GM23248 (cell line): ENCODE data around the gene CIT. TPM values are rescaled to one million over a fixed set of nuclear protein-coding genes. Genes with fewer than 3 reads are reported as not detected.
"Not testable (repeated sequence)": the region's sequence is repeated elsewhere in the genome, so short reads cannot be mapped to it uniquely, and the experiment has no call there.

Source experiments
- DNase-seq: peaks from one replicate; pipeline ENCODE4 v3.0.0-alpha.2; 2015
- H2AFZ ChIP-seq: fragments of 200-600 bp; sonication (generic); 2 replicates; pipeline ENCODE4 v1.6.1; 2016; ENCODE audit warnings: antibody characterized with exemption
- H3F3A ChIP-seq: fragments of 200-600 bp; sonication (generic); 2 replicates; pipeline ENCODE4 v1.6.1; 2016; ENCODE audit warnings: mild to moderate bottlenecking, antibody characterized with exemption, mixed run types; ENCODE audit not compliant: insufficient read depth
- H3K27ac ChIP-seq: fragments of 200-600 bp; sonication (generic); 2 replicates; pipeline ENCODE4 v1.5.1; 2016; ENCODE audit warnings: mild to moderate bottlenecking
- H3K27me3 ChIP-seq: fragments of 200-600 bp; sonication (generic); replicated peaks from 2 replicates; pipeline ENCODE4 v1.6.1; 2016; ENCODE audit warnings: mild to moderate bottlenecking; ENCODE audit not compliant: insufficient read depth
- H3K36me3 ChIP-seq: fragments of 200-600 bp; sonication (generic); 2 replicates; pipeline ENCODE4 v1.6.1; 2016; ENCODE audit warnings: low read depth, mild to moderate bottlenecking
- H3K4me1 ChIP-seq: fragments of 200-600 bp; sonication (generic); 2 replicates; pipeline ENCODE4 v1.6.1; 2016; ENCODE audit warnings: mild to moderate bottlenecking; ENCODE audit not compliant: insufficient read depth
- H3K4me2 ChIP-seq: fragments of 200-600 bp; sonication (generic); one replicate; pipeline ENCODE4 v1.6.1; 2016; ENCODE audit warnings: mild to moderate bottlenecking; ENCODE audit not compliant: unreplicated experiment
- H3K4me3 ChIP-seq: fragments of 200-600 bp; sonication (generic); 2 replicates; pipeline ENCODE4 v1.5.1; 2016; ENCODE audit warnings: mild to moderate bottlenecking
- H3K79me2 ChIP-seq: fragments of 200-600 bp; sonication (generic); 2 replicates; pipeline ENCODE4 v1.6.1; 2016; ENCODE audit warnings: mild to moderate bottlenecking; ENCODE audit not compliant: insufficient read depth
- H3K9ac ChIP-seq: fragments of 200-600 bp; sonication (generic); 2 replicates; pipeline ENCODE4 v1.6.1; 2016; ENCODE audit warnings: mild to moderate bottlenecking
- H3K9me2 ChIP-seq: fragments of 200-600 bp; sonication (generic); 2 replicates; pipeline ENCODE4 v1.6.1; 2016; ENCODE audit warnings: mixed run types, mild to moderate bottlenecking, moderate library complexity; ENCODE audit not compliant: insufficient read depth
- H3K9me3 ChIP-seq: fragments of 200-600 bp; sonication (generic); one replicate; pipeline ENCODE4 v1.6.1; 2017; ENCODE audit warnings: low read depth
- H4K20me1 ChIP-seq: fragments of 200-600 bp; sonication (generic); 2 replicates; pipeline ENCODE4 v1.6.0; 2016; ENCODE audit not compliant: insufficient read depth
- EZH2 ChIP-seq: fragments of 200-600 bp; sonication (generic); IDR thresholded peaks from 2 replicates; pipeline ENCODE4 v1.6.1; 2018; ENCODE audit warnings: antibody characterized with exemption, mild to moderate bottlenecking; ENCODE audit not compliant: insufficient read depth, poor library complexity, severe bottlenecking
- EZH2phosphoT487 ChIP-seq: fragments of 200-600 bp; sonication (generic); IDR thresholded peaks from 2 replicates; pipeline ENCODE4 v1.6.1; 2018; ENCODE audit warnings: antibody characterized with exemption, moderate library complexity, mild to moderate bottlenecking, low read depth; ENCODE audit not compliant: insufficient read depth
- WGBS, 2 experiments: methylation state at CpG; one replicate each; pipeline ENCODE4 v1.1.6; 2015 to 2017; ENCODE audit warnings: low lambda C conversion rate in 2 of 2, low coverage in 1 of 2; ENCODE audit errors: missing lambda C conversion rate in 2 of 2; 5-methylcytosine and 5-hydroxymethylcytosine counted together
- in situ Hi-C: fragments of 300-500 bp; cut with MboI; formaldehyde crosslinking; loops from 2 replicates; pipeline ENCODE4 v1.15.0; 2020
- polyA plus RNA-seq: library from polyadenylated mRNA; unstranded; fragments of >200 nt; fragmentation: Nextera tagmentation; extraction: Ambion mirVana; gene quantifications from 2 replicates; pipeline ENCODE4 v1.2.1, GENCODE V29; 2016
- total RNA-seq: library from RNA; depleted of rRNA; stranded (reverse); fragments of >200 nt; shearing (Covaris generic); gene quantifications from 2 replicates; pipeline ENCODE4 v1.2.3, GENCODE V29; 2014

The CIT gene
- total and polyA plus RNA-seq, 2 experiments from 2014 or later = 4.3 to 6.8 TPM

- Histone ChIP-seq H3K27ac (no peak overlapping the region), H3K4me2 (no peak overlapping the region), H4K20me1 (no peaks in the 10 kb centered on the region), H3K9me2 (no peaks in the 10 kb centered on the region), H2AFZ (no peak overlapping the region), H3K9ac (no peak overlapping the region), H3K4me1 (no peaks in the 10 kb centered on the region), H3K79me2 (no peaks in the 10 kb centered on the region), H3K9me3 (no peaks in the 10 kb centered on the region), H3F3A (no peaks in the 10 kb centered on the region), H3K27me3 (no peaks in the 10 kb centered on the region), H3K36me3 (no peaks in the 10 kb centered on the region), H3K4me3 (no peak overlapping the region)
- 14 to 19% methylated on average over 6 of the region's 6 CpGs for WGBS, 2 experiments
- in situ Hi-C loops = no loop called here
- peak; percentile 48 for DNase-seq
- TF ChIP-seq EZH2phosphoT487 = no peak
- no peak for TF ChIP-seq EZH2
These were observed 217.7 kb downstream of the CIT start for GRCh38 chr12:119659289-119659897.

- H3K27me3 ChIP-seq, H3K4me1 ChIP-seq, in situ Hi-C loops, H3K4me3 ChIP-seq, H3K9me2 ChIP-seq, H2AFZ ChIP-seq, H3F3A ChIP-seq, H3K36me3 ChIP-seq, H3K27ac ChIP-seq, H3K79me2 ChIP-seq, DNase-seq, H4K20me1 ChIP-seq, H3K9ac ChIP-seq, H3K9me3 ChIP-seq, H3K4me2 ChIP-seq: not testable (repeated sequence)
- WGBS, 2 experiments = 77 to 86% methylated on average over 6 of the region's 6 CpGs
These were observed 219.0 kb downstream of the CIT start for GRCh38 chr12:119658166-119658565.

- H3K4me1 ChIP-seq = not testable (repeated sequence)
- 15 to 30% methylated on average over 2 of the region's 2 CpGs for WGBS, 2 experiments
These were observed 220.1 kb downstream of the CIT start for GRCh38 chr12:119657001-119657400.

GRCh38 chr12:119652665-119653064 is 224.5 kb downstream of the CIT start:
- DNase-seq = no peak
- WGBS, 2 experiments = 50 to 51% methylated on average over 3 of the region's 3 CpGs
- no peaks in the 10 kb centered on the region for H3F3A ChIP-seq
- no peak overlapping the region for H3K4me3 ChIP-seq
- H3K36me3 ChIP-seq = no peaks in the 10 kb centered on the region
- no peaks in the 10 kb centered on the region for H3K9me3 ChIP-seq
- H3K4me2 ChIP-seq = no peak overlapping the region
- H2AFZ ChIP-seq = no peak overlapping the region
- H3K9me2 ChIP-seq = no peaks in the 10 kb centered on the region
- TF ChIP-seq EZH2 (no peak), EZH2phosphoT487 (no peak)
- H4K20me1 ChIP-seq = no peaks in the 10 kb centered on the region
- in situ Hi-C loops = no loop called here
- H3K27me3 ChIP-seq = no peaks in the 10 kb centered on the region
- H3K4me1 ChIP-seq = no peaks in the 10 kb centered on the region
- no peaks in the 10 kb centered on the region for H3K79me2 ChIP-seq
- H3K27ac ChIP-seq = no peak overlapping the region
- H3K9ac ChIP-seq = no peak overlapping the region

More at GRCh38 chr12:119657001-119657400, 220.1 kb downstream of the CIT start:
- H3K79me2 ChIP-seq, in situ Hi-C loops, H3K27ac ChIP-seq, H3K36me3 ChIP-seq, H3F3A ChIP-seq, H2AFZ ChIP-seq, H3K9me3 ChIP-seq, H3K9me2 ChIP-seq, DNase-seq, H4K20me1 ChIP-seq, H3K4me2 ChIP-seq, H3K27me3 ChIP-seq, H3K9ac ChIP-seq, H3K4me3 ChIP-seq: not testable (repeated sequence)

GRCh38 chr12:119649202-119649808 is 227.8 kb downstream of the CIT start:
- 49 to 57% methylated on average over 4 of the region's 4 CpGs for WGBS, 2 experiments
- TF ChIP-seq EZH2 (no peak), EZH2phosphoT487 (no peak)
- H3K9me3 ChIP-seq = no peaks in the 10 kb centered on the region
- in situ Hi-C loops = no loop called here
- H3F3A ChIP-seq = no peaks in the 10 kb centered on the region
- H3K27me3 ChIP-seq = no peaks in the 10 kb centered on the region
- H3K9ac ChIP-seq = no peak overlapping the region
- H3K4me3 ChIP-seq = no peak overlapping the region
- H3K9me2 ChIP-seq = no peaks in the 10 kb centered on the region
- no peak overlapping the region for H3K4me2 ChIP-seq
- H2AFZ ChIP-seq = no peak overlapping the region
- H3K36me3 ChIP-seq = no peaks in the 10 kb centered on the region
- no peaks in the 10 kb centered on the region for H3K79me2 ChIP-seq
- peak; percentile 25 for DNase-seq
- H4K20me1 ChIP-seq = no peaks in the 10 kb centered on the region
- no peaks in the 10 kb centered on the region for H3K4me1 ChIP-seq
- no peak overlapping the region for H3K27ac ChIP-seq
